HL-60/S4 (cell line): ENCODE data around the gene RANBP17.
"Not testable (repeated sequence)": the region's sequence is repeated elsewhere in the genome, so short reads cannot be mapped to it uniquely, and the experiment has no call there.

ENCODE experiments used
- in situ Hi-C: fragments of 300-500 bp; cut with MboI; formaldehyde crosslinking; loops from 2 replicates; pipeline ENCODE4 v1.14.3; 2022; ENCODE audit warnings: low sequenced_read_pairs

The RANBP17 gene

GRCh38 chr5:171283753-171284152 lies 421.9 kb downstream of the RANBP17 start:
- in situ Hi-C loops, result no loop called here

DNA sequence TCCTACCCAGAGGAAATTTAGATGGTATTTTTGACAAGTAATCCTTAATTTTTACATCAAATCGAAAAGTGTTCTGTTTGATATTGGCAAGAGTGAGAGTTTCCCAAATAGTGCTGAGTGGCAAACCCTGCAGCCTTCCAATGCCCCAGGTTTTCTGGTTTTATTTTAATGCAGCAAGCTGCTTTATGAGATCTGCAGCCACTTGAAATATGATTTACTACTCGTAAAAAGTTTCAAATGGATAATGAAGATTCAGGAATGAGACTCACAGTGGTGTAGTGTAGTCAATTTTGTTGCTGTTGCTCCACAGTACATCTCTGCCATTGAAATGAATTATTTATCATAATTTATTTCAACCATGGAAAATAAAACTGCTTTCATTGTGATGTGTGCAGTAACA lies 423.6 kb downstream of the RANBP17 start:
- in situ Hi-C loops, result no loop called here

DNA sequence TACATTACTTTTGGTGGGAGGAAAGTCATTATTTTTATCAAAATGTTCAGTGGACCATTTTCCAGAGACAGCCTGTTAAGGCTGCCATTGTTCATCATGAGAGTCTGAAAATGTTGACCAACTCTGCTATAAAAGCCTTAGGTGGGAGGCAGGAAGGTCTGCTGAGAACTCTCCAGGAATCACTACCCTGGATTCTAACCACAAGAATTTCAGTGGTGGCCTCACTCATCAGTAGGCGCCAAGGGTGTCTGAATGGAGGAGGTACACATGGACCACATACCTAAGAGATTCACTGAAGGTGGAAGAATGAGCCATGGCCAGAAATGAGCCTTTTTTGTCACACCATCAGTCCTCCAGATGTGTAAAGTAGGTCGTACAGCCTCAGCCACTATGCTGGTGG lies 426.2 kb downstream of the RANBP17 start:
- in situ Hi-C loops, result no loop called here

DNA sequence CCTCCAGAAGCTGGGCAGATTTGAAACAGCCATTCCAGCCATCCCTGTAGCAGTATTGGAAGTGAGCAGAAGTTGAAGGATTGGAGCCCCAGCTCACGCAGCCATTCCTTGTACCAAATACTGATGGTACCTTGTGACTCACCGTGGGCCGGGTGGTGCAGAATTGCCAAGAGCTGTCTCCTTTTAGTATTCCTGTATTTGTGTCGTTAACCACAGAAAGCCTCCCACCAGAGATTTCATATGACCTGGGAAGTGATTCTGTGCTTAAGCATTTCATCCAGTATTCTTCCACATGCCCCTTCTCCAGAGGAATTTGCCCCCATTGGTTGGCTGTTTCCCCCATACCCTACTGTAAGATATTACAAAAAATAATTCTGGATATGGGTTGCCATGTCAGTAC lies 429.6 kb downstream of the RANBP17 start:
- in situ Hi-C loops, result no loop called here

- in situ Hi-C loops, result no loop called here
These were observed 433.5 kb downstream of the RANBP17 start for GRCh38 chr5:171295299-171295698.

DNA sequence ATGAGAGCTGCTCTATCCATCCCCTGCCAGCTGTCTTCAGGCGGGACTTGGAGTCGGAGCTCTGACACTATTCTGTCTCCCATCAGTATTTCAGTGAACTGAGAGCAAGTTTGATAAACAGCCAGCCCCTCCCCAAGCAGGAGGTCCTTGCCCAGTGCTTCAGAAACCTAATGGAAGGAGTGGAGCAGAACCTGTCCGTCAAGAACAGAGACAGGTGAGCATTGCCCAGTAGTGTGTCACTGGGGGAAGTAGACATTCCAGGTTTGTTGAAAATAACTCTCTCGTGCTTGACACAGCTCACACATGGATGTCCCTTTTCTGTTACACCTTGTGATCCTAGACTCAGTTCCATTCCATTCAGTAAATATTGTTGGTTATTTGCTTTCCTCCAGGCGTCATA lies 434.0 kb downstream of the RANBP17 start:
- in situ Hi-C loops, result no loop called here

DNA sequence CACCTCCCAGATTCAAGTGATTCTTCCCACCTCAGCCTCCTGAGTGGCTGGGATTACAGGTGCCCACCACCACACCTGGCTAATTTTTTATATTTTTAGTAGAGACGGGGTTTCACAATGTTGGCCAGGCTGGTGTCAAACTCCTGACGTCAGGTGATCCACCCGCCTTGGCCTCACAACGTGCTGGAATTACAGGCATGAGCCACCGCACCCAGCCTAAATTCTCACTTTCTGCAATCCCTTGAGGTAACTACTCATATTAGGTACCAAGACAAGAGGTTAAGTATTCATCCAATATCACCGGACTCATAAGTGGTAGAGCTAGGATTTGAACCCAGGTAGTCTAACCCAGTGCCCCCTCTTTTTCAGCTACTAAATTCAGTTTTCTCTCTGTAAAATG lies 436.1 kb downstream of the RANBP17 start:
- in situ Hi-C loops, result not testable (repeated sequence)

- in situ Hi-C loops, result no loop called here
These were observed 437.4 kb downstream of the RANBP17 start for GRCh38 chr5:171299228-171299627.

GRCh38 chr5:171299851-171300250 lies 438.0 kb downstream of the RANBP17 start:
- in situ Hi-C loops, result no loop called here

- in situ Hi-C loops, result no loop called here
These were observed 438.5 kb downstream of the RANBP17 start for GRCh38 chr5:171300358-171300757.

DNA sequence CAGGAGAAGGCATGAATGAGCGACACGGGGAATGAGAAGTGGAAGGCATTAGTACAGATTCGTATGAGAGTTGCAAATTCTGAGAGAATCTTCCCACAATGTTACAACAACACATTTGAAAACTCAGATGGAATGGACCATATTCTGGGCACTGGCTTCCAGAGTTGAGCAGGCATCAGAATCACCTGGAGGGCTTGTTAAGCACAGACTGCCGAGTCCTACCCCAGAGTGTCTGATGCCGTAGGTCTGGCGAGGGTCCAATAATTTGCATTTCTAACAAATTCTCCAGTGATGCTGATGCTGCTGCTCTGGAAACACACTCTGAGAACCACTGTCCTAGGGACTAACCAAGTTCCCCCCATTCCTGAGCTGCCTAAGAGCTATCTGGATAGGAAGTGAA lies 444.3 kb downstream of the RANBP17 start:
- in situ Hi-C loops, result no loop called here

DNA sequence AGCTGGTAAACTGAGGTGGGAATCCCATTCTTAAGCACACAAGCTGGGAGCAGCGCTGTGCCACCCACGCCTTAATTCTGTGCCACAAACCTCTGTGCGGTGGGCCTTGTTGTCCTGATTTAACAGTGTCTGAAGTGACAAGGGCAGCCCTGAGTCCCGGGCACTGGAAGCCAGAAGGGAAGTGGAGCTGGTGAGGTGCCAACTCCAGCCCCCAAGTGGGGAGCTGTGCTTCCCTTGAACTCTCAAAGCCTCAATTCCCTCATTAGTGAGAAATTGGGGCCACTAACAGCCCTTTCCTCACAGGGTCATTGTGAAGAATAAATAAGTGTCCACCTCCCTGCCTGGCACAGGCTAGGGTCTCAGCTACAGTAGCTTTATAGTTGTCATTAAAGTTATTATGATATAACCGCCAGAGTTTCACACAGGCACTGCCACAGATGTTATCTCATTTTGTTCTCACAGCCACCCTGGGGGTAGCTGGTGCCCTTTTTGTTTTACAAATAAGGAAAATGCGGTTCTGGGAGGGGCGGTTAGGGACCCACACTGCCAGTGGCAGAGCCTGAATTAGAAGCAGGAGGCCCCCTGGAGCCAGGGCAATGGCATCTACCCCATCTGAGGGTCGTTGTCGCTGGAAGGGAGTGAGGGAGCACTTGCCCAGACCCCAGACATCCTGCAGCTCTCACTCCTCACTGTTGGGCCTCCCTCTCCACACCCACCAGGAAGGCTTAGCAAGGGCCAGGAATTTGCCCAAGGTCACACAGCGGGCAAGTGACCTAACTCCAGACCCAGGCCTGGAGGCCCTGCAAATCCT lies 445.2 kb downstream of the RANBP17 start:
- in situ Hi-C loops, result no loop called here

DNA sequence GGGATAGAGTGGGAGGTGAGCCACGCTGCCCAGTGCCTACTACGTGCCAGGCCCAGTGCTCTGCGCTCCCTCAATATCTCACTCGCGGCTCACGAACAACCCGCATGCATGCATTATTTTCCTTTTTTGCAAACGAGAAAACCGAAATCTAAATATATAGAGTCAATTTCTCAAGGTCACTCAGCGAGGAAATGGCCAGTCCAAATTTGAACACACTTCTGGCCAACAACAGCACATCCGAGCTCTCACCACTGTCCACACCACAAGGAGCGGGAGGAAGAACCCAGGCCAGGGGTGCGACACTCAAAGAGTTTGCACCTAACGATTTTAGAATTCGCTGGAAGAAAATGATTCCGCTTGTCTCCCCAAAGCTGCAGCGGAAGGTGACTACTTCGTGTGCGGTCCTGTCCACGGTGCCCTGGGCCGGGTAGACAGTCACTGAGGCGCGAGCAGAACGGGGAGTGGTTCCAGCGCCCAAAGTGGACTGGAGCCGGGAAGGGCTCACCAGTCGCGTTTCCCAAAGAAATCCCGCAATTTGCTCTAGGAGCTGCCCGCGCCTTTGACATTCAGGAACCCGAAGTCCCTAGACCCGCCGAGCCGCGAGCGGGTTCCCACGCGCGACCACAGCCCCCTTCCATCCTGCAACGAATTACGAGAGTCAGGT lies 446.1 kb downstream of the RANBP17 start:
- in situ Hi-C loops, result no loop called here

DNA sequence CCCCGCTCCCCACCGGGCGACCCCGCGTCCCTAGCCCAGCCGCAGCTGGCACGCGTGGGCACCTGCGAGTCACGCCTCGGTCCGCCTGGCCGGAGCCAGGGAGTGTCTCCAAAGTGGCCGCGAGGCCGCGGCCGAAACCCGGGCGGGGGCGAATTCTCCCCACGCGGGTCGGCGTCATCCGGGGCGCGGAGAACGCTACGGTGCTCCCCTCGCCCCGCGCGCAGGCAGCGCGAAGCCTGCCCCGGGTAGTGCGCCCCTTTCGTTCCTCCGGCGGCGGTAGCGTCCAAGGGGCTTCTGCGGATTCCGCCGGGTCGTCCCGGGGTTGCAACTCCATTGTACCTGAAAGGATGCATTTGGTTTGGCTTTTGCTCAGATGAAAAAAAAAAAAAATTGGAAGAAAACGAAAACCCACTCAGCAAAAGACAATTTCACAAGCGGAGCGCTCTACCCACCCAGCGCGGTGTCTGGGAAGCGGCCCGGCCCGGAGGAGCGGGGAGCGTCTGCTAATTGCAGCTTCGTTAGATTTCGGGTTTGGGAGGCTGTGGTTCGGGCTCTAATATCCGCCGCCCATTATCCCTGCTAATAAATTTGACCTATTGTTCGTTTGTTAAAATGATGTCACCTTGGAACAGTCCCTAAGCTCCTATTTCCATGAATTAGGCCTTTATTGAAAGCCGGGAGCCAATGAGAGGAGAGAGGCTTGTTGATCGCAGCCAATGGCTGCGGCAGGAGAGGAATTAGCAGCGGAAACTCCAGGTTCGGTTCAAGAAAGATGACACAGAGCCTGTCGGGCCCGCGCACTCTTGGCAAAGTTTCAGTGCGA lies 446.8 kb downstream of the RANBP17 start, which contains the start of gene TLX3:
Gene TLX3, plus strand, starts transcription at position 796 of the 823 bp plus-strand sequence. CDS start 118 bp downstream, outside the sequence.
- in situ Hi-C loops, result no loop called here

- in situ Hi-C loops, result no loop called here
These were observed 447.7 kb downstream of the RANBP17 start for GRCh38 chr5:171309276-171310211.

DNA sequence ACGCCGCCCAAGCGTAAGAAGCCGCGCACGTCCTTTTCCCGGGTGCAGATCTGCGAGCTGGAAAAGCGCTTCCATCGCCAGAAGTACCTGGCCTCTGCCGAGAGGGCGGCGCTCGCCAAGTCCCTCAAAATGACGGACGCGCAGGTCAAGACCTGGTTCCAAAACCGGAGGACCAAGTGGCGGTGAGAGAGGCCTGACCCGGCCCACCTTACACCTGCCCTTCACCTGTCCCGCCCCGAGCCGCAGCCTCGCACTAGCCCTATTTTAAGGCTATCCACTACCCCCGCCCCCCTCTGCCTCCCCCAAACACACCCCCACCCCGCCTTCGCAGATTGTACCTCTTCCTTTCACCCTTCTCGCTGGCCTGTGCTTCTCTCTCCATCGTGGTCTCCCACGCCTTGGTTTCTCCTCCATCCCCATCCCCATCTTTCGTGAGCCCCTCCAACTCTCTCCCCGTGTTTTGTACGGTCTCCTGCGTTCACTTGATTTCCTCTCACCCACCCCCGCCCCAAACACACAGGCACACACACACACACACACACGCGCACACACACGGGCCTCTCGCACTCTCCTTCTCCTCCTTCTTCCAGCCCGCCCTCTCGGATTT lies 448.5 kb downstream of the RANBP17 start:
- in situ Hi-C loops, result no loop called here

- in situ Hi-C loops, result no loop called here
These were observed 449.1 kb downstream of the RANBP17 start for GRCh38 chr5:171310819-171311321.

DNA sequence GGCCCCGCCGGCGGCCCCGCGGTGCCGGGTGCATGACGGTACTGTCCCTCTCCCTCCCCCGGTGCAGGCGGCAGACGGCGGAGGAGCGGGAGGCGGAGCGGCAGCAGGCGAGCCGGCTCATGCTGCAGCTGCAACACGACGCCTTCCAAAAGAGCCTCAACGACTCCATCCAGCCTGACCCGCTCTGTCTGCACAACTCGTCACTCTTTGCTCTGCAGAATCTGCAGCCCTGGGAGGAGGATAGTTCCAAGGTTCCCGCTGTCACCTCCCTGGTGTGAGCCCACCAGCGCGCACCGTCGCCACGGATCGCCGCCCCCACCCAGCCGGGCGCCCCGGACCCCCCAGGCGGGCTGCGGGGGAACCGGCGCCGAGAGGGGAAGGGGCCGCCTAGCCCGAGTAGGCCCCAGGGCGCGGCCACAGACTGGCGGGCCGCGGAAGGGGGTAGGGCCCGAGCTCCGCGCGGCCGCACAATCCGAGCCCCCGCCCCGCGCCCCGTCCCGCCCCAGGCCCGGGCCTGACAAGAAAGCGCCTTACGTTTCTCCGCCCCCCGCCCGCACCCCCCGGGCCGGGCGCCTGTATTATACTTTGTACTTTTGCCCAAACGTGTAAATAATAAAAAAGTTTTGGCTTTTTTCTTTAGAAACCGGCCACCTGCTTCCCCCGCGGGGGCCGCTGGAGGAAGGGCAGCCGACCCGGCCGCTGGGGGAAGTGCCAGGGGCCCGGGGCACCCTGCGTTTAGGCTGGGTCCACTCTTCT lies 449.7 kb downstream of the RANBP17 start:
- in situ Hi-C loops, result no loop called here
